NCI-H2227 treated with DMSO at 0.1 percent for 48 hours (cell line): ENCODE measurements around the gene PARP11.

Experiments used
- DNase-seq: peaks from one replicate; lab custom pipeline; 2025; lab: John Stamatoyannopoulos, UW

PARP11 gene

GRCh38 chr12:3770891-3771290, 102.3 kb downstream of the PARP11 start:
- no peak for DNase-seq

GRCh38 chr12:3768911-3769447, 104.2 kb downstream of the PARP11 start:
- DNase-seq: no peak

GRCh38 chr12:3761116-3761735, 112.0 kb downstream of the PARP11 start:
- no peak for DNase-seq

- DNase-seq: no peak
Observed at GRCh38 chr12:3759878-3760277, 113.3 kb downstream of the PARP11 start.
